HCT116 (cell line): ENCODE data around the gene SLIT1. TPM values are rescaled to one million over a fixed set of nuclear protein-coding genes. Genes with fewer than 3 reads are reported as not detected.

Experiments
- ATAC-seq: fragments of 200-7000 bp; cut with Tn5 transposase; 2 replicates; pipeline ENCODE4 v1.9.1; 2020; ENCODE audit warnings: mild to moderate bottlenecking, moderate library complexity
- BruUV-seq: library from RNA; stranded (reverse); fragments of 400-500 nt; replicated peaks from 2 replicates; lab custom pipeline; 2021; lab: Mats Ljungman, UMichigan
- CTCF ChIA-PET: fragments of 300-600 bp; sonication (Branson Sonifier 250); formaldehyde crosslinking; loops from one replicate; lab custom pipeline; 2021; ENCODE audit warnings: antibody characterized with exemption; lab: Charles Lee
- POLR2A ChIA-PET: fragments of 300-600, 350-600 bp; sonication (Branson Sonifier 250); formaldehyde crosslinking; loops from one replicate; lab custom pipeline; 2021; ENCODE audit warnings: antibody characterized with exemption; lab: Charles Lee
- RAD21 ChIA-PET, 2 experiments: fragments of 300-600 bp; sonication (Branson Sonifier 250); formaldehyde crosslinking; loops; one replicate each; lab custom pipeline; 2023; ENCODE audit warnings: low total read pairs in 2 of 2; ENCODE audit not compliant: uncharacterized antibody in 2 of 2, unreplicated experiment in 2 of 2, low non-redundant PET in 1 of 2; lab: Charles Lee
- DNase-seq: peaks from one replicate; pipeline ENCODE4 v3.0.0-alpha.2; 2010; ENCODE audit warnings: low read depth, low spot score
- H2AFZ ChIP-seq: fragments of 200-600 bp; shearing (Covaris generic), sonication (generic); 2 replicates; pipeline ENCODE4 v1.6.1; 2017; ENCODE audit warnings: low read depth, mixed run types, mixed read lengths, antibody characterized with exemption, low read length; ENCODE audit not compliant: poor library complexity, severe bottlenecking
- H3K27ac ChIP-seq: 2 replicates; pipeline ENCODE4 v1.5.1; 2012; ENCODE audit warnings: low read depth, low read length
- H3K27me3 ChIP-seq: fragments of 200-600 bp; sonication (generic); 2 replicates; pipeline ENCODE4 v1.6.1; 2016; ENCODE audit warnings: mixed run types, low read length, mixed read lengths; ENCODE audit not compliant: insufficient read depth
- H3K36me3 ChIP-seq, 2 experiments: fragments of 200-500 bp in 1 of 2; fragments of 200-600 bp in 1 of 2; sonication (Bioruptor generic) in 1 of 2; sonication (generic) in 1 of 2; 2 replicates each; pipeline versions ENCODE4 v1.5.1 to v1.6.1; 2014 to 2016; ENCODE audit warnings: low read length in 2 of 2, inconsistent platforms in 1 of 2, mixed read lengths in 1 of 2, mixed run types in 1 of 2; ENCODE audit not compliant: insufficient read depth in 2 of 2, control insufficient read depth in 1 of 2
- H3K4me1 ChIP-seq, 2 experiments: fragments of 200-600 bp in 1 of 2; sonication (generic) in 1 of 2; 2 replicates each; pipeline versions ENCODE4 v1.5.1 to v1.6.1; 2012 to 2017; ENCODE audit warnings: low read length in 2 of 2, inconsistent platforms in 1 of 2, mild to moderate bottlenecking in 1 of 2, mixed read lengths in 1 of 2, mixed run types in 1 of 2, moderate library complexity in 1 of 2; ENCODE audit not compliant: insufficient read depth in 2 of 2, control insufficient read depth in 1 of 2
- H3K4me2 ChIP-seq: fragments of 200-600 bp; sonication (generic); 2 replicates; pipeline ENCODE4 v1.6.1; 2017; ENCODE audit warnings: mixed run types, low read length, mixed read lengths
- H3K4me3 ChIP-seq, 2 experiments: fragments of 200-600 bp in 1 of 2; sonication (generic) in 1 of 2; replicated peaks in 1 of 2; 2 replicates each; pipeline ENCODE4 v1.5.1; 2011 to 2016; ENCODE audit warnings: low read length in 2 of 2, control low read depth in 1 of 2, low read depth in 1 of 2, mild to moderate bottlenecking in 1 of 2, mixed read lengths in 1 of 2, mixed run types in 1 of 2
- H3K79me2 ChIP-seq: fragments of 200-600 bp; sonication (generic); 2 replicates; pipeline ENCODE4 v1.6.1; 2017; ENCODE audit warnings: mild to moderate bottlenecking, mixed run types, low read length, moderate library complexity, mixed read lengths; ENCODE audit not compliant: insufficient read depth
- H3K9ac ChIP-seq: fragments of 200-600 bp; sonication (generic); 2 replicates; pipeline ENCODE4 v1.6.1; 2016; ENCODE audit warnings: low read length, mixed read lengths
- H3K9me2 ChIP-seq: fragments of 200-600 bp; sonication (generic), shearing (Covaris generic); 2 replicates; pipeline ENCODE4 v1.6.1; 2017; ENCODE audit warnings: mixed run types, mild to moderate bottlenecking, moderate library complexity; ENCODE audit not compliant: insufficient read depth
- H3K9me3 ChIP-seq, 2 experiments: fragments of 200-500 bp in 1 of 2; fragments of 200-600 bp in 1 of 2; sonication (Bioruptor generic) in 1 of 2; sonication (generic) in 1 of 2; 2 replicates each; pipeline ENCODE4 v1.6.1; 2014 to 2017; ENCODE audit warnings: low read length in 2 of 2, mixed read lengths in 2 of 2, inconsistent platforms in 1 of 2, low read depth in 1 of 2, mild to moderate bottlenecking in 1 of 2, mixed run types in 1 of 2, moderate library complexity in 1 of 2; ENCODE audit not compliant: control insufficient read depth in 1 of 2, insufficient read depth in 1 of 2
- H4K20me1 ChIP-seq: fragments of 200-600 bp; sonication (generic), shearing (Covaris generic); 2 replicates; pipeline ENCODE4 v1.6.1; 2017; ENCODE audit warnings: mixed run types, mild to moderate bottlenecking, moderate library complexity; ENCODE audit not compliant: insufficient read depth
- ATF3 ChIP-seq: IDR thresholded peaks from 2 replicates; pipeline ENCODE4 v1.6.1; 2012
- CBX3 ChIP-seq: IDR thresholded peaks from 2 replicates; pipeline ENCODE4 v1.6.1; 2012; ENCODE audit warnings: low read depth
- ELF1 ChIP-seq: IDR thresholded peaks from 2 replicates; pipeline ENCODE4 v1.6.1; 2012; ENCODE audit warnings: low read depth, borderline replicate concordance
- EZH2 ChIP-seq: fragments of 200-600 bp; sonication (generic); IDR thresholded peaks from 2 replicates; pipeline ENCODE4 v1.6.1; 2017; ENCODE audit warnings: antibody characterized with exemption, mixed run types
- JUND ChIP-seq: IDR thresholded peaks from 2 replicates; pipeline ENCODE4 v1.6.1; 2012
- POLR2A ChIP-seq: IDR thresholded peaks from 2 replicates; pipeline ENCODE4 v1.7.0; 2011; ENCODE audit warnings: borderline replicate concordance; ENCODE audit not compliant: insufficient read depth, insufficient read length; ENCODE audit errors: extremely low read depth
- POLR2AphosphoS5 ChIP-seq: IDR thresholded peaks from 2 replicates; pipeline ENCODE4 v1.6.1; 2011; ENCODE audit warnings: mild to moderate bottlenecking, low read depth, low read length, moderate library complexity
- RAD21 ChIP-seq: IDR thresholded peaks from 2 replicates; pipeline ENCODE4 v1.6.1; 2012; ENCODE audit warnings: low read depth, mild to moderate bottlenecking
- REST ChIP-seq: IDR thresholded peaks from 2 replicates; pipeline ENCODE4 v1.6.1; 2012; ENCODE audit warnings: low read depth
- SIN3A ChIP-seq: IDR thresholded peaks from 2 replicates; pipeline ENCODE4 v1.6.1; 2012; ENCODE audit warnings: low read depth
- SP1 ChIP-seq: IDR thresholded peaks from 2 replicates; pipeline ENCODE4 v1.6.1; 2012; ENCODE audit warnings: low read depth
- SRF ChIP-seq: IDR thresholded peaks from 2 replicates; pipeline ENCODE4 v1.6.1; 2012; ENCODE audit warnings: low read depth
- TCF7L2 ChIP-seq: IDR thresholded peaks from 2 replicates; pipeline ENCODE4 v1.7.0; 2011; ENCODE audit warnings: borderline replicate concordance, inconsistent platforms; ENCODE audit not compliant: insufficient read depth, insufficient read length; ENCODE audit errors: extremely low read depth
- YY1 ChIP-seq: IDR thresholded peaks from 2 replicates; pipeline ENCODE4 v1.6.1; 2011; ENCODE audit warnings: low read length, low read depth, moderate library complexity, mild to moderate bottlenecking; ENCODE audit not compliant: insufficient replicate concordance; ENCODE audit errors: extremely low read depth
- ZBTB33 ChIP-seq: IDR thresholded peaks from 2 replicates; pipeline ENCODE4 v1.6.1; 2011; ENCODE audit warnings: mild to moderate bottlenecking, low read length, moderate library complexity; ENCODE audit not compliant: insufficient replicate concordance; ENCODE audit errors: extremely low read depth
- ZFX ChIP-seq: fragments of 450-650 bp; IDR thresholded peaks from 2 replicates; pipeline ENCODE4 v1.6.1; 2017
- ZNF274 ChIP-seq: fragments of 200-500 bp; sonication (Bioruptor generic); IDR thresholded peaks from 2 replicates; pipeline ENCODE4 v1.6.1; 2014; ENCODE audit warnings: mild to moderate bottlenecking, low read depth, low read length, inconsistent platforms
- intact Hi-C: fragments of 100-400 bp; cut with micrococcal nuclease; formaldehyde crosslinking; loops from 2 replicates; pipeline ENCODE4 v1.10.0; 2022
- total RNA-seq: library from RNA; stranded (reverse); gene quantifications from one replicate; pipeline ENCODE4 v1.2.1, GENCODE V29; 2021; ENCODE audit not compliant: unreplicated experiment
- TF ChIP-seq, protein P1 (sequence below): IDR thresholded peaks from 2 replicates; pipeline ENCODE4 v1.6.1; 2012

SLIT1 gene
- total RNA-seq, 1 experiment from 2014 or later: 0.42 TPM

GRCh38 chr10:97228775-97229157 lies 43.0 kb upstream of the SLIT1 start (continued):
- TF ChIP-seq ELF1: no peak
- TF ChIP-seq CBX3: no peak
- TF ChIP-seq ATF3: no peak
- no peak for TF ChIP-seq ZFX
- TF ChIP-seq, all 23 proteins: peak for 0

GRCh38 chr10:97228130-97228774 lies 42.5 kb upstream of the SLIT1 start:
- DNase-seq (no peak), ATAC-seq (no peak)
- Histone ChIP-seq H3K4me3 (no peak overlapping the region), H3K27ac (no peak overlapping the region), H2AFZ (no peak overlapping the region), H3K4me2 (no peak overlapping the region), H3K36me3 (0 out of 4 replicates have a peak, but pooled peaks cover 2 to 14% of the 10 kb centered on the region in 2 experiments), H3K79me2 (no peaks in the 10 kb centered on the region), H3K4me1 (no peaks in the 10 kb centered on the region), H3K27me3 (no peaks in the 10 kb centered on the region), H3K9me2 (no peaks in the 10 kb centered on the region), H4K20me1 (no peaks in the 10 kb centered on the region), H3K9ac (no peak overlapping the region), H3K9me3 (no peaks in the 10 kb centered on the region)
- CTCF ChIA-PET: no interaction called here
- intact Hi-C loops: no loop called here
- BruUV-seq: no TSS peak
- RAD21 ChIA-PET: interaction anchor here in 1 of 2 experiments (0.5 kb wide), 1 partner anchor 9 kb away, joined by 4 read pairs; no protein-coding TSS in a partner anchor
- POLR2A ChIA-PET: no interaction called here
- no peak for TF ChIP-seq SP1
- TF ChIP-seq SRF: no peak
- TF ChIP-seq JUND: no peak
- TF ChIP-seq YY1: no peak
- TF ChIP-seq RAD21: no peak
- TF ChIP-seq EZH2: no peak
- TF ChIP-seq POLR2AphosphoS5: no peak
- TF ChIP-seq TCF7L2: no peak
- no peak for TF ChIP-seq ZNF274
- no peak for TF ChIP-seq ZBTB33
- TF ChIP-seq POLR2A: no peak
- TF ChIP-seq, protein P1, sequence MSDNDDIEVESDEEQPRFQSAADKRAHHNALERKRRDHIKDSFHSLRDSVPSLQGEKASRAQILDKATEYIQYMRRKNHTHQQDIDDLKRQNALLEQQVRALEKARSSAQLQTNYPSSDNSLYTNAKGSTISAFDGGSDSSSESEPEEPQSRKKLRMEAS: no peak
- TF ChIP-seq REST: no peak
- TF ChIP-seq ELF1: no peak
- TF ChIP-seq ATF3: no peak
- no peak for TF ChIP-seq SIN3A
- no peak for TF ChIP-seq ZFX
